Common myeloid progenitor, CD34-positive (primary cell): ENCODE data around the gene DTNBP1.

ENCODE experiments used
- CTCF ChIA-PET: fragments of 350-600 bp; sonication (Branson Sonifier 250); formaldehyde crosslinking; loops from one replicate; lab custom pipeline; 2021; ENCODE audit warnings: antibody characterized with exemption; lab: Charles Lee
- POLR2A ChIA-PET: fragments of 350-600 bp; sonication (Branson Sonifier 250); formaldehyde crosslinking; loops from one replicate; lab custom pipeline; 2021; ENCODE audit warnings: antibody characterized with exemption; lab: Charles Lee
- DNase-seq, 3 donors: peaks; one replicate each; pipeline versions ENCODE4 v3.0.0 to v3.0.0-alpha.2; 2013
- H3K27ac ChIP-seq, 2 experiments: 1 replicate in 1 of 2; 2 replicates in 1 of 2; pipeline ENCODE4 v1.7.0; 2013; ENCODE audit warnings: inconsistent platforms in 2 of 2, low read length in 2 of 2, mild to moderate bottlenecking in 2 of 2, low read depth in 1 of 2, moderate library complexity in 1 of 2; ENCODE audit not compliant: severe bottlenecking in 2 of 2, insufficient read depth in 1 of 2, poor library complexity in 1 of 2
- H3K27me3 ChIP-seq, 5 experiments: replicated peaks in 2 of 5; 1 replicate in 3 of 5; 2 replicates in 2 of 5; pipeline versions ENCODE4 v1.6.1 to v1.7.0; 2013; ENCODE audit warnings: low read length in 4 of 5, mild to moderate bottlenecking in 2 of 5, moderate library complexity in 2 of 5, inconsistent platforms in 1 of 5; ENCODE audit not compliant: insufficient read depth in 5 of 5, control insufficient read depth in 4 of 5
- H3K36me3 ChIP-seq, 4 experiments: 1 replicate in 2 of 4; 2 replicates in 2 of 4; pipeline versions ENCODE4 v1.6.1 to v1.7.0; 2013; ENCODE audit warnings: low read length in 3 of 4, control low read depth in 1 of 4, mild to moderate bottlenecking in 1 of 4; ENCODE audit not compliant: control insufficient read depth in 4 of 4, insufficient read depth in 4 of 4
- H3K4me1 ChIP-seq, 4 experiments: 1 replicate in 3 of 4; 2 replicates in 1 of 4; pipeline versions ENCODE4 v1.6.1 to v1.7.1; 2013; ENCODE audit warnings: low read length in 3 of 4, mild to moderate bottlenecking in 3 of 4, control low read depth in 1 of 4, inconsistent platforms in 1 of 4, moderate library complexity in 1 of 4; ENCODE audit not compliant: control insufficient read depth in 4 of 4, insufficient read depth in 4 of 4; ENCODE audit errors: control extremely low read depth in 1 of 4
- H3K4me3 ChIP-seq, 7 experiments: 1 replicate in 4 of 7; 2 replicates in 3 of 7; pipeline versions ENCODE4 v1.5.1 to v1.7.0; 2013; ENCODE audit warnings: mild to moderate bottlenecking in 7 of 7, low read length in 6 of 7, moderate library complexity in 6 of 7, inconsistent platforms in 2 of 7, low read depth in 2 of 7, control low read depth in 1 of 7; ENCODE audit not compliant: insufficient read depth in 4 of 7, control insufficient read depth in 1 of 7; ENCODE audit errors: extremely low read depth in 1 of 7
- H3K9me3 ChIP-seq, 5 experiments: 1 replicate in 4 of 5; 2 replicates in 1 of 5; pipeline versions ENCODE4 v1.6.1 to v1.7.1; 2013; ENCODE audit warnings: low read length in 4 of 5, mild to moderate bottlenecking in 2 of 5, inconsistent platforms in 1 of 5, low read depth in 1 of 5, moderate library complexity in 1 of 5; ENCODE audit not compliant: control insufficient read depth in 4 of 5, insufficient read depth in 2 of 5; ENCODE audit errors: control extremely low read depth in 1 of 5
- WGBS: methylation state at CpG from one replicate; pipeline ENCODE4 v1.1.5; 2013; ENCODE audit not compliant: insufficient coverage; 5-methylcytosine and 5-hydroxymethylcytosine counted together

DTNBP1 gene

DNA sequence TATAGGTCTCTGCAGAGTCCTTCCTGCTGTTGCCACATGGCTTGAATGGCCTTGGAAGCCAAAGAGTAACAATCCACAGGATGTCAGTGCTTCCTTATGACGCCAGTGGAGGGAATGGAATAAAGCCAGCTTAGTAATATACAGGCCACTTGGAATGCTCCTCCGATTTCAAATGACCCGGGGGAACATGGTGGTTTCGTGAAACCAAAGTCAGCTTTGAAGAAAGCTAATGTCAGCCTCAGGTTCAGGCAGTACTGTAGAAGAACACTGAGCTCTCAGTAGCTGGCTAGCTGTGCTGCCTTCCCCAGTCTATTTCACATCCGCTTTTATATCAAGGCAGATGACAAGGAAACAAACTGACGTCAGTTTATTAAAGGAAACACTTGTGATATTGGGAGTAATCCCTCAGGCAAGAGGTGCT lies 189.1 kb downstream of the DTNBP1 start:
- CTCF ChIA-PET = interaction anchor here (0.8 to 1.3 kb wide), 4 partner anchors 11 to 1263 kb away, joined by 3 to 5 read pairs (median 4); no protein-coding TSS in a partner anchor
- peaks cover 11 to 36% (median 17%) of the 10 kb centered on the region in 4 experiments for H3K4me1 ChIP-seq
- DNase-seq = no peak
- no peaks in the 10 kb centered on the region for H3K27me3 ChIP-seq
- H3K27ac ChIP-seq = no peak overlapping the region
- POLR2A ChIA-PET = interaction anchor here (0.6 kb wide), 1 partner anchor 751 kb away, joined by 3 read pairs; no protein-coding TSS in a partner anchor
- WGBS = 94% methylated on average over 4 of the region's 6 CpGs
- H3K9me3 ChIP-seq = no peaks in the 10 kb centered on the region
- H3K36me3 ChIP-seq = peaks cover 13 to 62% (median 26%) of the 10 kb centered on the region in 4 experiments
- no peak overlapping the region for H3K4me3 ChIP-seq

DNA sequence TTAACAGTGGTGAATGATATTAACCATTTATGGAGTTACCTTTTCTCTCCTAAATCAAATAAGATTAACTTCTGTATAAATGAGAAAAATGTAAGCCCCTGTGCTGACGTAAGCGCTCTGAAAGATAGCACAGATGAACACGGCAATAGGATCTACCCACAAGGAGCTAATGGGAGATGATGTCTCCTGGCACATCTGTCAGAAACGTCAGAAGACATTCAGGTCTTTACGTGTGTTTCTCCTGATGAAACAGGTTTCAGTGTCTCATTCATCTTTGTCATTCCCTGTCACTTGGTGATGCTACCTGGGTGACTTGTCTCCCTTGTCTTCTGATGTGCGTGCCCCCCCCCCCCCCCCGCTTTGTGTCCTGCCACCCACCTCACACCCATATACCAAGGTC lies 189.7 kb downstream of the DTNBP1 start:
- CTCF ChIA-PET = interaction anchor here (1.2 to 1.3 kb wide), 2 partner anchors 17 to 1263 kb away, joined by 3 read pairs; no protein-coding TSS in a partner anchor
- Histone ChIP-seq H3K36me3 (peaks cover 15 to 68% (median 30%) of the 10 kb centered on the region in 4 experiments), H3K4me3 (no peak overlapping the region), H3K27me3 (no peaks in the 10 kb centered on the region), H3K9me3 (no peaks in the 10 kb centered on the region), H3K4me1 (peaks cover 11 to 36% (median 17%) of the 10 kb centered on the region in 4 experiments), H3K27ac (no peak overlapping the region)
- WGBS = 95% methylated on average over 5 of the region's 7 CpGs
- no peak for DNase-seq
- POLR2A ChIA-PET = no interaction called here
